GM12878 (cell line): Measurements from ENCODE around the gene PDE6A. TPM values are rescaled to one million over a fixed set of nuclear protein-coding genes. Genes with fewer than 3 reads are reported as not detected.

Source experiments
- ATAC-seq: fragments of 200-7000 bp; cut with Tn5 transposase; 3 replicates; pipeline ENCODE4 v1.9.1; 2020; ENCODE audit warnings: mild to moderate bottlenecking, moderate library complexity
- BruUV-seq: library from RNA; stranded (reverse); fragments of 400-500 nt; replicated peaks from 2 replicates; lab custom pipeline; 2021; lab: Mats Ljungman, UMichigan
- CTCF ChIA-PET: fragments of 300-600 bp; sonication (Branson Sonifier 250); formaldehyde crosslinking; extraction: SDS; loops from one replicate; lab custom pipeline; 2021; ENCODE audit warnings: inconsistent platforms; lab: Yijun Ruan, JAX
- POLR2A ChIA-PET: fragments of 350-600 bp; formaldehyde crosslinking; extraction: SDS; loops from one replicate; lab custom pipeline; 2021; ENCODE audit warnings: inconsistent platforms; lab: Charles Lee
- RAD21 ChIA-PET: fragments of 300-600 bp; sonication (Branson Sonifier 250); formaldehyde crosslinking; loops from one replicate; lab custom pipeline; 2023; ENCODE audit warnings: antibody characterized with exemption; ENCODE audit not compliant: unreplicated experiment; lab: Charles Lee
- SMC1A ChIA-PET: fragments of 300-600 bp; sonication (Branson Sonifier 250); formaldehyde crosslinking; loops from one replicate; lab custom pipeline; 2023; ENCODE audit not compliant: unreplicated experiment, uncharacterized antibody; lab: Charles Lee
- DNase-seq: peaks from one replicate; pipeline ENCODE4 v3.0.0-alpha.2; 2011; ENCODE audit warnings: low read depth, low spot score
- FAIRE-seq: peaks from 3 replicates; lab custom pipeline; 2011; peaks lifted over from hg19 to GRCh38; lab: Jason Lieb, UNC
- H2AFZ ChIP-seq: 2 replicates; pipeline ENCODE4 v1.6.0; 2011; ENCODE audit warnings: low read depth, low read length, control low read depth; ENCODE audit not compliant: control insufficient read depth
- H3K27ac ChIP-seq: 2 replicates; pipeline ENCODE4 v1.5.1; 2011; ENCODE audit warnings: control low read depth; ENCODE audit not compliant: control insufficient read depth, insufficient read depth
- H3K27me3 ChIP-seq, 2 experiments: replicated peaks in 1 of 2; 2 replicates each; pipeline versions ENCODE4 v1.6.0 to v1.6.1; 2011; ENCODE audit warnings: low read length in 1 of 2; ENCODE audit not compliant: control insufficient read depth in 2 of 2, insufficient read depth in 2 of 2
- H3K36me3 ChIP-seq, 2 experiments: 2 replicates each; pipeline ENCODE4 v1.5.1; 2011; ENCODE audit warnings: low read length in 1 of 2; ENCODE audit not compliant: control insufficient read depth in 2 of 2, insufficient read depth in 2 of 2
- H3K4me1 ChIP-seq: 2 replicates; pipeline ENCODE4 v1.6.1; 2011; ENCODE audit warnings: mild to moderate bottlenecking, low read length, moderate library complexity, mixed read lengths; ENCODE audit not compliant: control insufficient read depth, insufficient read depth
- H3K4me2 ChIP-seq: 2 replicates; pipeline ENCODE4 v1.6.0; 2011; ENCODE audit warnings: control low read depth; ENCODE audit not compliant: control insufficient read depth, insufficient read depth
- H3K4me3 ChIP-seq: fragments of 200-600 bp; sonication (generic); 2 replicates; pipeline ENCODE4 v1.5.1; 2016
- H3K79me2 ChIP-seq: 2 replicates; pipeline ENCODE4 v1.6.0; 2011; ENCODE audit warnings: low read length; ENCODE audit not compliant: control insufficient read depth, insufficient read depth
- H3K9ac ChIP-seq: 2 replicates; pipeline ENCODE4 v1.8.0; 2011; ENCODE audit warnings: low read length, control low read depth, mixed read lengths; ENCODE audit not compliant: control insufficient read depth, insufficient read depth
- H3K9me3 ChIP-seq: replicated peaks from 3 replicates; pipeline ENCODE4 v1.5.1; 2011; ENCODE audit warnings: mild to moderate bottlenecking, low read length; ENCODE audit not compliant: control insufficient read depth, insufficient read depth
- H4K20me1 ChIP-seq: 2 replicates; pipeline ENCODE4 v1.6.0; 2011; ENCODE audit not compliant: control insufficient read depth, insufficient read depth
- BCL3 ChIP-seq: IDR thresholded peaks from 2 replicates; pipeline ENCODE4 v1.6.1; 2011; ENCODE audit warnings: borderline replicate concordance, low read depth, mild to moderate bottlenecking, moderate library complexity, low read length; ENCODE audit not compliant: insufficient read depth, poor library complexity, severe bottlenecking
- CHD4 ChIP-seq: fragments of 200-600 bp; sonication (generic); IDR thresholded peaks from 2 replicates; pipeline ENCODE4 v1.6.1; 2016; ENCODE audit warnings: mild to moderate bottlenecking
- HDAC2 ChIP-seq: fragments of 200-600 bp; sonication (generic); IDR thresholded peaks from 2 replicates; pipeline ENCODE4 v1.6.1; 2017
- MEF2A ChIP-seq: IDR thresholded peaks from 2 replicates; pipeline ENCODE4 v1.6.1; 2011; ENCODE audit warnings: low read depth, mild to moderate bottlenecking, low read length, moderate library complexity; ENCODE audit not compliant: insufficient read depth
- NR2C2 ChIP-seq: IDR thresholded peaks from 2 replicates; pipeline ENCODE4 v1.6.1; 2011; ENCODE audit warnings: borderline replicate concordance, low read depth; ENCODE audit not compliant: control insufficient read depth, insufficient read length
- NR2F1 ChIP-seq: fragments of 450-650 bp; conservative IDR thresholded peaks from 2 replicates; pipeline ENCODE4 v1.6.1; 2017; ENCODE audit warnings: mild to moderate bottlenecking
- PAX8 ChIP-seq: fragments of 450-650 bp; IDR thresholded peaks from 2 replicates; pipeline ENCODE4 v1.6.1; 2017; ENCODE audit warnings: mild to moderate bottlenecking, moderate library complexity
- YY1 ChIP-seq: IDR thresholded peaks from 2 replicates; pipeline ENCODE4 v1.6.1; 2011; ENCODE audit warnings: low read depth, mild to moderate bottlenecking, low read length
- ZNF274 ChIP-seq: IDR thresholded peaks from one replicate; pipeline ENCODE4 v1.8.0; 2011; ENCODE audit not compliant: insufficient read length, insufficient read depth
- WGBS: methylation state at CpG from one replicate; pipeline ENCODE4 v1.1.6; 2016; ENCODE audit warnings: low lambda C conversion rate; ENCODE audit not compliant: insufficient replicate concordance, insufficient coverage; ENCODE audit errors: missing lambda C conversion rate; 5-methylcytosine and 5-hydroxymethylcytosine counted together
- in situ Hi-C: fragments of 300-500 bp; cut with MboI; formaldehyde crosslinking; loops from 9 replicates; pipeline ENCODE4 v1.14.3; 2018; ENCODE audit warnings: mixed read lengths
- intact Hi-C: fragments of 100-400 bp; cut with micrococcal nuclease; formaldehyde crosslinking; loops from one replicate; pipeline ENCODE4 v1.14.2; 2022; ENCODE audit not compliant: unreplicated experiment
- polyA plus RNA-seq, 11 experiments: library from polyadenylated mRNA; depleted of rRNA in 4 of 11; unstranded in 6 of 11; stranded (reverse) in 5 of 11; fragments of >200 nt; fragmentation: Nextera tagmentation in 4 of 11; fragmentation: Illumina TruSeq in 1 of 11; extraction: Ambion mirVana in 4 of 11; extraction: Trizol in 1 of 11; gene quantifications; 1 replicate in 1 of 11; 2 replicates in 10 of 11; pipeline versions ENCODE4 v1.2.1 to v1.2.3, GENCODE V29; 2011 to 2016; ENCODE audit warnings: inconsistent platforms in 2 of 11, missing spikeins in 2 of 11, low read depth in 1 of 11
- total RNA-seq, 4 experiments: library from RNA; depleted of rRNA in 3 of 4; stranded (reverse); fragments of >200 nt in 3 of 4; fragmentation: Illumina TruSeq in 1 of 4; extraction: Trizol in 1 of 4; gene quantifications; 2 replicates each; pipeline versions ENCODE4 v1.2.1 to v1.2.3, GENCODE V29; 2013 to 2021
- TF ChIP-seq, protein P1 (sequence below): fragments of 450-650 bp; IDR thresholded peaks from 2 replicates; pipeline ENCODE4 v1.6.1; 2017; ENCODE audit warnings: mild to moderate bottlenecking, low read depth, inconsistent platforms; ENCODE audit not compliant: poor library complexity, severe bottlenecking
- TF ChIP-seq, protein P2 (sequence below): IDR thresholded peaks from 2 replicates; pipeline ENCODE4 v1.6.1; 2012; ENCODE audit warnings: low read length, inconsistent platforms
- TF ChIP-seq, protein P3 (sequence below): fragments of 450-650 bp; IDR thresholded peaks from 2 replicates; pipeline ENCODE4 v1.6.1; 2017; ENCODE audit warnings: mild to moderate bottlenecking, moderate library complexity

The PDE6A gene
- total and polyA plus RNA-seq, 10 of the 15 experiments (the other 5 are each of a cell fraction or from before 2014, with no cell fraction given) = 0.05 to 0.26 TPM; not detected in 8

- CTCF ChIA-PET = interaction anchor here (0.7 to 4.1 kb wide), 8 partner anchors 11 to 160 kb away, joined by 3 to 35 read pairs (median 10); no protein-coding TSS in a partner anchor
- Histone ChIP-seq H3K27me3 (no peaks in the 10 kb centered on the region), H3K9ac (no peak overlapping the region), H3K27ac (no peak overlapping the region), H3K4me1 (peaks cover 1% of the 10 kb centered on the region; the same call in 1 of the 2 replicates), H3K4me2 (no peak overlapping the region), H3K79me2 (peaks cover 18% of the 10 kb centered on the region), H4K20me1 (no peaks in the 10 kb centered on the region), H3K36me3 (peaks cover 5 to 14% of the 10 kb centered on the region in 2 experiments; a peak in 2 of 4 replicates), H3K9me3 (no peaks in the 10 kb centered on the region; the same call in 2 of the 3 replicates), H3K4me3 (no peak overlapping the region), H2AFZ (no peak overlapping the region)
- ATAC-seq = no peak
- WGBS = 95% methylated on average over 2 of the region's 2 CpGs
- no TSS peak for BruUV-seq
- POLR2A ChIA-PET = interaction anchor here (1.2 to 2.8 kb wide), 4 partner anchors 11 to 18 kb away, joined by 3 to 12 read pairs (median 4); no protein-coding TSS in a partner anchor
- TF ChIP-seq YY1 = no peak
- no peak for TF ChIP-seq BCL3
- no peak for TF ChIP-seq ZNF274
- TF ChIP-seq CHD4 = no peak
- TF ChIP-seq, protein P1, sequence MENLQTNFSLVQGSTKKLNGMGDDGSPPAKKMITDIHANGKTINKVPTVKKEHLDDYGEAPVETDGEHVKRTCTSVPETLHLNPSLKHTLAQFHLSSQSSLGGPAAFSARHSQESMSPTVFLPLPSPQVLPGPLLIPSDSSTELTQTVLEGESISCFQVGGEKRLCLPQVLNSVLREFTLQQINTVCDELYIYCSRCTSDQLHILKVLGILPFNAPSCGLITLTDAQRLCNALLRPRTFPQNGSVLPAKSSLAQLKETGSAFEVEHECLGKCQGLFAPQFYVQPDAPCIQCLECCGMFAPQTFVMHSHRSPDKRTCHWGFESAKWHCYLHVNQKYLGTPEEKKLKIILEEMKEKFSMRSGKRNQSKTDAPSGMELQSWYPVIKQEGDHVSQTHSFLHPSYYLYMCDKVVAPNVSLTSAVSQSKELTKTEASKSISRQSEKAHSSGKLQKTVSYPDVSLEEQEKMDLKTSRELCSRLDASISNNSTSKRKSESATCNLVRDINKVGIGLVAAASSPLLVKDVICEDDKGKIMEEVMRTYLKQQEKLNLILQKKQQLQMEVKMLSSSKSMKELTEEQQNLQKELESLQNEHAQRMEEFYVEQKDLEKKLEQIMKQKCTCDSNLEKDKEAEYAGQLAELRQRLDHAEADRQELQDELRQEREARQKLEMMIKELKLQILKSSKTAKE = no peak
- TF ChIP-seq PAX8 = no peak
- TF ChIP-seq NR2F1 = no peak
- TF ChIP-seq, protein P2, sequence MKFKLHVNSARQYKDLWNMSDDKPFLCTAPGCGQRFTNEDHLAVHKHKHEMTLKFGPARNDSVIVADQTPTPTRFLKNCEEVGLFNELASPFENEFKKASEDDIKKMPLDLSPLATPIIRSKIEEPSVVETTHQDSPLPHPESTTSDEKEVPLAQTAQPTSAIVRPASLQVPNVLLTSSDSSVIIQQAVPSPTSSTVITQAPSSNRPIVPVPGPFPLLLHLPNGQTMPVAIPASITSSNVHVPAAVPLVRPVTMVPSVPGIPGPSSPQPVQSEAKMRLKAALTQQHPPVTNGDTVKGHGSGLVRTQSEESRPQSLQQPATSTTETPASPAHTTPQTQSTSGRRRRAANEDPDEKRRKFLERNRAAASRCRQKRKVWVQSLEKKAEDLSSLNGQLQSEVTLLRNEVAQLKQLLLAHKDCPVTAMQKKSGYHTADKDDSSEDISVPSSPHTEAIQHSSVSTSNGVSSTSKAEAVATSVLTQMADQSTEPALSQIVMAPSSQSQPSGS = no peak
- TF ChIP-seq NR2C2 = no peak
- no peak for TF ChIP-seq HDAC2
- TF ChIP-seq, protein P3, sequence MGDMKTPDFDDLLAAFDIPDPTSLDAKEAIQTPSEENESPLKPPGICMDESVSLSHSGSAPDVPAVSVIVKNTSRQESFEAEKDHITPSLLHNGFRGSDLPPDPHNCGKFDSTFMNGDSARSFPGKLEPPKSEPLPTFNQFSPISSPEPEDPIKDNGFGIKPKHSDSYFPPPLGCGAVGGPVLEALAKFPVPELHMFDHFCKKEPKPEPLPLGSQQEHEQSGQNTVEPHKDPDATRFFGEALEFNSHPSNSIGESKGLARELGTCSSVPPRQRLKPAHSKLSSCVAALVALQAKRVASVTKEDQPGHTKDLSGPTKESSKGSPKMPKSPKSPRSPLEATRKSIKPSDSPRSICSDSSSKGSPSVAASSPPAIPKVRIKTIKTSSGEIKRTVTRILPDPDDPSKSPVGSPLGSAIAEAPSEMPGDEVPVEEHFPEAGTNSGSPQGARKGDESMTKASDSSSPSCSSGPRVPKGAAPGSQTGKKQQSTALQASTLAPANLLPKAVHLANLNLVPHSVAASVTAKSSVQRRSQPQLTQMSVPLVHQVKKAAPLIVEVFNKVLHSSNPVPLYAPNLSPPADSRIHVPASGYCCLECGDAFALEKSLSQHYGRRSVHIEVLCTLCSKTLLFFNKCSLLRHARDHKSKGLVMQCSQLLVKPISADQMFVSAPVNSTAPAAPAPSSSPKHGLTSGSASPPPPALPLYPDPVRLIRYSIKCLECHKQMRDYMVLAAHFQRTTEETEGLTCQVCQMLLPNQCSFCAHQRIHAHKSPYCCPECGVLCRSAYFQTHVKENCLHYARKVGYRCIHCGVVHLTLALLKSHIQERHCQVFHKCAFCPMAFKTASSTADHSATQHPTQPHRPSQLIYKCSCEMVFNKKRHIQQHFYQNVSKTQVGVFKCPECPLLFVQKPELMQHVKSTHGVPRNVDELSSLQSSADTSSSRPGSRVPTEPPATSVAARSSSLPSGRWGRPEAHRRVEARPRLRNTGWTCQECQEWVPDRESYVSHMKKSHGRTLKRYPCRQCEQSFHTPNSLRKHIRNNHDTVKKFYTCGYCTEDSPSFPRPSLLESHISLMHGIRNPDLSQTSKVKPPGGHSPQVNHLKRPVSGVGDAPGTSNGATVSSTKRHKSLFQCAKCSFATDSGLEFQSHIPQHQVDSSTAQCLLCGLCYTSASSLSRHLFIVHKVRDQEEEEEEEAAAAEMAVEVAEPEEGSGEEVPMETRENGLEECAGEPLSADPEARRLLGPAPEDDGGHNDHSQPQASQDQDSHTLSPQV = no peak
- no peak for TF ChIP-seq MEF2A
- in situ Hi-C loops = no loop called here
- no peak for DNase-seq
- SMC1A ChIA-PET = interaction anchor here (1.0 to 5.4 kb wide), 6 partner anchors 10 to 172 kb away, joined by 3 to 67 read pairs (median 4); no protein-coding TSS in a partner anchor
- RAD21 ChIA-PET = interaction anchor here (0.8 to 1.3 kb wide), 6 partner anchors 10 to 160 kb away, joined by 3 to 5 read pairs (median 4); partner anchors contain the start of gene PPARGC1B
- intact Hi-C loops = no loop called here
- no peak for FAIRE-seq
Observed at GRCh38 chr5:149816661-149817060, 127.9 kb downstream of the PDE6A start.
